Measurements from ENCODE around the gene DYNC2LI1.

Gene DYNC2LI1

DNA sequence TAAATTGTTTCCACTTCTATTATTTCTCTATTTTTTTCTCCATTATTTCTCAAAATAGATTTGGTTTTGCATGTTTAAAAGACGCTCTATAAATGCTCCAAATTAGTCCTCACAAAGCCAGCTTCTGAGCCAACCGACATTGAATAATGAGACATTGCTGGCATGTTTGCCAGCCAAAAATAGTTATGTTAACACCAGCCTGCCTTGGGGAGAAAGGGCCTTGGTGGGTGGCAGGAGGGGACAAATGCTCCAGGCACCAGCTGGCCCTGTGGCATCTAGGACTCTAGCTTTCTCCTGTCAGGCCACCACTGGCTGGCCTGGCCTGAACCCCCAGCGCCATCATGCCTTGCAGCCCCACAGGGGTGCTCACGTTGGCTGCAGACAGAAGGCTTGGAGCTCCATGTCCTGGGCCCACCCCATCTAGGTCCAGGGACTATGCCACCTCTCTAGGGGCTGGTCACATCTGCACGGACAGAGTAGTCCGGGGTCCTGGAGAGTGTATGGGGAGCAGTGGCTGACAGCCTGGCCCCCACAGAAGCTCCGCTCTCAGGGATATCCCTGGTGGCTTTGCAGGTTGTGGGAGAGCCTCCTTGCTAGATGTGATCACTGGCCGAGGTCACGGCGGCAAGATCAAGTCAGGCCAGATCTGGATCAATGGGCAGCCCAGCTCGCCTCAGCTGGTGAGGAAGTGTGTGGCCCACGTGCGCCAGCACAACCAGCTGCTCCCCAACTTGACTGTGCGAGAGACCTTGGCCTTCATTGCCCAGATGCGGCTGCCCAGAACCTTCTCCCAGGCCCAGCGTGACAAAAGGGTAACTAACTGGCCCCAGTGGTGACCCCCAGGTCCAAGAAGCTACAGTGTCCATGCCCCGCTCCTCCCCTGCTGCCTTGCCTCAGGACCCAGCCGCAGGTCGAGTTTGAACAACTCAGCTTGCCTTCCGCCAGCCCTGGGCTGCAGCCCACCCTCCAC lies 77.5 kb downstream of the DYNC2LI1 start:
- WGBS, result 93% methylated on average over 20 of the region's 20 CpGs
- Histone ChIP-seq H3K9me3 (ENCODE audit: insufficient read depth, low read depth, low read length) (no peaks in the 10 kb centered on the region), H3K27ac (ENCODE audit: low read depth, low read length) (no peak overlapping the region), H3K4me1 (ENCODE audit: insufficient read depth, low read length) (no peaks in the 10 kb centered on the region), H3K9ac (ENCODE audit: low read depth, low read length) (no peak overlapping the region), H3K36me3 (ENCODE audit: insufficient read depth, low read length) (no peaks in the 10 kb centered on the region), H3K4me3 (ENCODE audit: low read length) (no peak overlapping the region), H3K27me3 (ENCODE audit: insufficient read depth, low read length) (peaks cover 5% of the 10 kb centered on the region; the same call in 1 of the 2 replicates)

DNA sequence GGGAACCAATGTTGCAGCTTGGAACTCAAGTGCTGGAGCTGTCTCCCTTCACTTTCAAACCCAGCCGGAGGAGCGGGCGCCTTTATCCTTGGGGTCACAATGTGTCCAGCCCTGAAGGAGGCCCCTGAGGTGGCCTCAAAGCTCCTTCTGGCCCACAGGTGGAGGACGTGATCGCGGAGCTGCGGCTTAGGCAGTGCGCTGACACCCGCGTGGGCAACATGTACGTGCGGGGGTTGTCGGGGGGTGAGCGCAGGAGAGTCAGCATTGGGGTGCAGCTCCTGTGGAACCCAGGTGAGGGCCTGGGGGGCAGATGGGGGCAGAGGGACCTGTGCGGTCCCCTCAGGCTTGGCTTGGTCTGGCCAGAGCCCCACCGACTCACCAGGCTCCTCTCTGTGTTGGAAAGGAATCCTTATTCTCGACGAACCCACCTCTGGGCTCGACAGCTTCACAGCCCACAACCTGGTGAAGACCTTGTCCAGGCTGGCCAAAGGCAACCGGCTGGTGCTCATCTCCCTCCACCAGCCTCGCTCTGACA lies 78.4 kb downstream of the DYNC2LI1 start:
- Histone ChIP-seq H3K36me3 (ENCODE audit: insufficient read depth, low read length) (no peaks in the 10 kb centered on the region), H3K9ac (ENCODE audit: low read depth, low read length) (no peak overlapping the region), H3K4me1 (ENCODE audit: insufficient read depth, low read length) (no peaks in the 10 kb centered on the region), H3K9me3 (ENCODE audit: insufficient read depth, low read depth, low read length) (no peaks in the 10 kb centered on the region), H3K27me3 (ENCODE audit: insufficient read depth, low read length) (peaks cover 15% of the 10 kb centered on the region), H3K27ac (ENCODE audit: low read depth, low read length) (no peak overlapping the region), H3K4me3 (ENCODE audit: low read length) (no peak overlapping the region)
- 94% methylated on average over 21 of the region's 21 CpGs for WGBS

DNA sequence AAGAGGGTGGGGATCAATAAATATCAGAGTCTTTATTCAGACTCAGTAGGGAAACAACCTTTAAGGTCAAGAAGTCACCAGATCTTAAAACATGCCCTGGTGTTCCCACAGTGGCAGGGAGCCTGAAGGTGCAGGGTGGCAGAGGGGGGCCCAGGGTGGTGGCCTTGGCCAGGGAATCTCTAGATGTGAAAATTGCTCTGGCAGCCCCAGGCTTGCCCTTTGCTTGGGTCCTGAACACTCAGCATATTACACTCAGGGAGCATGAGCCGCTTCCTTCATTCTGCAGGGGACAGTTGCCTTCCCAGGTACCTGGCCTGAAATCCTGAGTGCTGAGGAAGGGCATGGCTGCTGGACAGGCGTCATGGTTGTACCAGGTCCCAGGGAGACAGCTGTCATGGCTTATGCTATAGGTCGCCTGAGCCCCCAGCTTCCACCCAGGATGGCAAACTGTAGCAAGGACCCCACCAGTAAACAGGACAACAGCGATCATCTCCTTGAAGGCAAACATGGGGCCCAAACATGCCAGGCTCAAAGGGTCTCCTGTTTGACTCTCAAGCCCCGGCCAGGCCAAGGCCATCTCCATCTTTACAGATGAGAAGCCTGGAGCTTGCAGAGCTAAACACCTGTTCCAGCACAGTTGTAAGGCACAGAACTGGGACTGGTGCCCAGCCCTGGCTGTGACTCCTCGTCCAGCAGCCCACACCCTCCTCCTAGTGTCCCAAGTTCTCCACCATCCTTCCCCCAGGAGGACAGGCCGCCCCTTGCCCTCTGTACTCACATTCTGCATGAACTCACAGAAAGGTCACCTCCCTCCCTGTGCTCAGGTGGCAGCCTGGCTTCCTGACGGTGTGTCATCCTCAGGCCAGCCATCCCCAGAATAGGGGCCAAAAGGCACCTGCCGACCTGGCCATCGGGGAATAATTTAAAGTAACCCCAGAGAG lies 79.6 kb downstream of the DYNC2LI1 start:
- Histone ChIP-seq H3K4me3 (ENCODE audit: low read length) (no peak overlapping the region), H3K4me1 (ENCODE audit: insufficient read depth, low read length) (no peaks in the 10 kb centered on the region), H3K9ac (ENCODE audit: low read depth, low read length) (no peak overlapping the region), H3K9me3 (ENCODE audit: insufficient read depth, low read depth, low read length) (no peaks in the 10 kb centered on the region), H3K27ac (ENCODE audit: low read depth, low read length) (no peak overlapping the region), H3K36me3 (ENCODE audit: insufficient read depth, low read length) (no peaks in the 10 kb centered on the region), H3K27me3 (ENCODE audit: insufficient read depth, low read length) (peaks cover 26% of the 10 kb centered on the region)
- WGBS, result 92% methylated on average over 10 of the region's 10 CpGs

DNA sequence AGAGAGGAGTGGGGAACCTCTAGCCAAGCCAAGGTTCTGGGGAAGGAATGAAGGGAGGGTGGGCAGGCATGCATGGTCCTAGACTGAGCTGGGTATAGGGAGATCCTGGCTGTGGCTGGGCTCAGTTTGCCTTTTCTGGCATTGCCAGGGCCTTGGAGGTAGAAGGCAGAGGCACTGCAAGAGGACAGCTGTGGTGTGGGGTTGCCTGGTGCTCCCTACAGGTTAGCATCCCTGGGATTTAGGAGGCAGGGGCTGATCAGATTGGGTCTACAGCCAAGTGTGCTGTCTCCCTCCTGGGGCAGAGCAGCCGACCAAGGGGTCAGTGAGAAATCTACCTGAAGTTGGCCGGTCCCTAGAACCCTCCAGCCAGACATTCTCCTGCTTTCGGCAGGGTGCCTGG lies 80.8 kb downstream of the DYNC2LI1 start:
- peaks cover 38% of the 10 kb centered on the region for H3K27me3 ChIP-seq (ENCODE audit: insufficient read depth, low read length)
- H3K27ac ChIP-seq (ENCODE audit: low read depth, low read length), result no peak overlapping the region
- no peak overlapping the region for H3K9ac ChIP-seq (ENCODE audit: low read depth, low read length)
- no peaks in the 10 kb centered on the region for H3K9me3 ChIP-seq (ENCODE audit: insufficient read depth, low read depth, low read length)
- WGBS, result 86% methylated on average over 3 of the region's 3 CpGs
- H3K4me1 ChIP-seq (ENCODE audit: insufficient read depth, low read length), result no peaks in the 10 kb centered on the region
- no peaks in the 10 kb centered on the region for H3K36me3 ChIP-seq (ENCODE audit: insufficient read depth, low read length)
- no peak overlapping the region for H3K4me3 ChIP-seq (ENCODE audit: low read length)

DNA sequence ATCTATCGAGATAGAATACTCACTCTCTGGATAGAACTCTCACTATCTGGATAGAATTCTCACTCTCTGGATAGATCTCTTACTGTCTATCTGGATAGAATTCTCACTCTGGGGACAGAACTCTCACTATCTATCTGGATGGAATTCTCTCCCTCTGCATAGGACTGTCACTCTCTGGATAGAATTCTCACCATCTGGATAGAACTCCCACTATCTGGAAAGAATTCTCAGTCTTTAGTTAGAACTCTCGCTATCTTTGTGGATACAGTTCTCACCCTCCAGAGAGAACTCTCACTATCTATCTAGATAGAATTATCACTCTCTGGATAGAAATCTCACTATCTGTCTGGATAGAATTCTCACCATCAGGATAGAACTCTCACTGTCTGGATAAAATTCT lies 81.5 kb downstream of the DYNC2LI1 start:
- WGBS, result 89% methylated on average over 2 of the region's 2 CpGs
- Histone ChIP-seq H3K9me3 (ENCODE audit: insufficient read depth, low read depth, low read length) (no peaks in the 10 kb centered on the region), H3K4me1 (ENCODE audit: insufficient read depth, low read length) (no peaks in the 10 kb centered on the region), H3K27ac (ENCODE audit: low read depth, low read length) (no peak overlapping the region), H3K27me3 (ENCODE audit: insufficient read depth, low read length) (peaks cover 42% of the 10 kb centered on the region), H3K36me3 (ENCODE audit: insufficient read depth, low read length) (no peaks in the 10 kb centered on the region), H3K4me3 (ENCODE audit: low read length) (no peak overlapping the region), H3K9ac (ENCODE audit: low read depth, low read length) (no peak overlapping the region)
